Neural cell (in vitro differentiated cells): ENCODE results near the gene DNER.

ENCODE experiments used
- EP300 ChIP-seq: fragments of 450-650 bp; conservative IDR thresholded peaks from 2 replicates; pipeline ENCODE4 v1.6.1; 2014; ENCODE audit warnings: antibody characterized with exemption, mild to moderate bottlenecking, moderate library complexity; ENCODE audit not compliant: poor library complexity, severe bottlenecking
- EZH2 ChIP-seq: fragments of 200-600, 300-800 bp; shearing (Covaris generic), sonication (generic); IDR thresholded peaks from 2 replicates; pipeline ENCODE4 v1.6.1; 2014; ENCODE audit warnings: antibody characterized with exemption, low read length, borderline replicate concordance, mild to moderate bottlenecking; ENCODE audit not compliant: insufficient read depth, poor library complexity, severe bottlenecking
- POLR2AphosphoS5 ChIP-seq: IDR thresholded peaks from 2 replicates; pipeline ENCODE4 v1.6.1; 2012
- RAD21 ChIP-seq: fragments of 450-650 bp; conservative IDR thresholded peaks from 2 replicates; pipeline ENCODE4 v1.6.1; 2014; ENCODE audit warnings: antibody characterized with exemption, mild to moderate bottlenecking, moderate library complexity
- SMC3 ChIP-seq: fragments of 450-650 bp; conservative IDR thresholded peaks from 2 replicates; pipeline ENCODE4 v1.6.1; 2014; ENCODE audit warnings: antibody characterized with exemption, mild to moderate bottlenecking, moderate library complexity; ENCODE audit not compliant: poor library complexity
- TF ChIP-seq, protein P1 (sequence below): fragments of 450-650 bp; IDR thresholded peaks from 2 replicates; pipeline ENCODE4 v1.5.1; 2014; ENCODE audit warnings: antibody characterized with exemption, mild to moderate bottlenecking, moderate library complexity; ENCODE audit not compliant: poor library complexity, severe bottlenecking

DNA sequence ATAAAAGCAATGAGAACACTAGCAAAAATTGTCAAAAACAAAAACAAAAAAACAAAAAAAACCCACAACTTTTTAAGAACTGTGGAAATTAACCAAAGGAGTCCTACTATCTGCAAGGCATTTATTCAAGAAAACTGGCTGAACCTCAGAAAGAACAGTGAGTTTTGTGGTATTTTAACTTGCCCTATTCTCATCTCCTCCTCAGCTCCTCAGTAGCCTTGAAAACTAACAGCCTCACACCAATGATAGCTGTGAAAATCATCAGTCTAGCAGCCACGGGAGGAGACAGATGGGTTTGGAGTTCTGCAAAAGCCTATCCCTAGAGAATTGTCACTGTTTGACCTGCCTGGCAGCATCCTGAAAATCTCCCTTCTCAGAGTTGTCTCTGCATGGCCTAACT lies 20.1 kb upstream of the DNER start:
- TF ChIP-seq, protein P1, sequence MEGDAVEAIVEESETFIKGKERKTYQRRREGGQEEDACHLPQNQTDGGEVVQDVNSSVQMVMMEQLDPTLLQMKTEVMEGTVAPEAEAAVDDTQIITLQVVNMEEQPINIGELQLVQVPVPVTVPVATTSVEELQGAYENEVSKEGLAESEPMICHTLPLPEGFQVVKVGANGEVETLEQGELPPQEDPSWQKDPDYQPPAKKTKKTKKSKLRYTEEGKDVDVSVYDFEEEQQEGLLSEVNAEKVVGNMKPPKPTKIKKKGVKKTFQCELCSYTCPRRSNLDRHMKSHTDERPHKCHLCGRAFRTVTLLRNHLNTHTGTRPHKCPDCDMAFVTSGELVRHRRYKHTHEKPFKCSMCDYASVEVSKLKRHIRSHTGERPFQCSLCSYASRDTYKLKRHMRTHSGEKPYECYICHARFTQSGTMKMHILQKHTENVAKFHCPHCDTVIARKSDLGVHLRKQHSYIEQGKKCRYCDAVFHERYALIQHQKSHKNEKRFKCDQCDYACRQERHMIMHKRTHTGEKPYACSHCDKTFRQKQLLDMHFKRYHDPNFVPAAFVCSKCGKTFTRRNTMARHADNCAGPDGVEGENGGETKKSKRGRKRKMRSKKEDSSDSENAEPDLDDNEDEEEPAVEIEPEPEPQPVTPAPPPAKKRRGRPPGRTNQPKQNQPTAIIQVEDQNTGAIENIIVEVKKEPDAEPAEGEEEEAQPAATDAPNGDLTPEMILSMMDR: no peak
- TF ChIP-seq EP300: no peak
- TF ChIP-seq RAD21: no peak
- no peak for TF ChIP-seq SMC3
- TF ChIP-seq EZH2: no peak
- no peak for TF ChIP-seq POLR2AphosphoS5
